Sigmoid colon (tissue), 4 donors: Measurements from ENCODE around the gene SPRR2G.

Experiments
- CTCF ChIP-seq, 4 experiments: fragments of 450-650 bp in 3 of 4; fragments of 200-600 bp in 1 of 4; IDR thresholded peaks; one replicate each; pipeline ENCODE4 v1.5.1; 2016 to 2019; ENCODE audit warnings: antibody characterized with exemption in 4 of 4, mild to moderate bottlenecking in 3 of 4, moderate library complexity in 2 of 4
- EP300 ChIP-seq, 4 donors: sonication (generic); formaldehyde crosslinking; IDR thresholded peaks; one replicate each; pipeline ENCODE4 v1.6.1; 2017; ENCODE audit warnings: antibody characterized with exemption in 4 of 4
- POLR2A ChIP-seq, 2 donors: fragments of 450-650 bp; IDR thresholded peaks; one replicate each; pipeline ENCODE4 v1.6.1; 2016; ENCODE audit warnings: antibody characterized with exemption in 2 of 2, mild to moderate bottlenecking in 2 of 2, moderate library complexity in 2 of 2
- POLR2AphosphoS5 ChIP-seq, 4 donors: sonication (generic); formaldehyde crosslinking; IDR thresholded peaks; one replicate each; pipeline ENCODE4 v1.6.1; 2017; ENCODE audit warnings: antibody characterized with exemption in 4 of 4

DNA sequence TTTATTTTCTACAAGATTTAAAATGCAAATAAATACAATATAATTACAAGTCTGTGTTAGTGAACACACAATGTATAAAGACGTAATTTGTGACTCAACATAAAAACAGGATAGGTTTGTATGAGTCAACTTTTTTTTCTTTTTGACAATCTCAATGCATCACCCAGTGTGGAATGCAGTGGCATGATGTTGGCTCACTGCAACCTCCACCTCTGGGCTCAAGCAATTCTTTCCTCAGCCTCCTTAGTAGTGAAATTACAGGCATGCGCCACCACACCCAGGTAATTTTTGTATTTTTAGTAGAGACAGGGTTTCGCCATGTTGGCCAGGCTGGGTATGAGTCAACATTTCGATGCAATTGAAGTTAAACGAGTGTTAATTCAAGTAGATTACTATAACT, 50.4 kb downstream of the SPRR2G start:
- TF ChIP-seq CTCF (IDR thresholded peaks at IDR 0.05) (no peak), POLR2A (IDR thresholded peaks at IDR 0.05) (no peak), POLR2AphosphoS5 (IDR thresholded peaks at IDR 0.05) (no peak), EP300 (IDR thresholded peaks at IDR 0.05) (no peak)
